Mononuclear cell (primary cell): ENCODE measurements around the gene RYK. TPM values are rescaled to one million over a fixed set of nuclear protein-coding genes. Genes with fewer than 3 reads are reported as not detected.

ENCODE experiments used
- H3K27me3 ChIP-seq: 2 replicates; pipeline ENCODE4 v1.6.0; 2011; ENCODE audit warnings: low read length, control low read depth; ENCODE audit not compliant: insufficient read depth
- H3K4me1 ChIP-seq: 2 replicates; pipeline ENCODE4 v1.5.1; 2011; ENCODE audit warnings: mild to moderate bottlenecking, low read length, control low read depth; ENCODE audit not compliant: insufficient read depth
- H3K4me3 ChIP-seq: 2 replicates; pipeline ENCODE4 v1.5.1; 2011; ENCODE audit warnings: mild to moderate bottlenecking, low read length, moderate library complexity
- H3K9me3 ChIP-seq: 2 replicates; pipeline ENCODE4 v1.5.1; 2011; ENCODE audit warnings: low read depth, mild to moderate bottlenecking, control low read depth, low read length
- total RNA-seq: library from RNA; depleted of rRNA; stranded (reverse); fragments of >200 nt; gene quantifications from one replicate; pipeline ENCODE4 v1.2.3, GENCODE V29; 2012

Gene RYK
- total RNA-seq, 1 donor: 107 TPM

DNA sequence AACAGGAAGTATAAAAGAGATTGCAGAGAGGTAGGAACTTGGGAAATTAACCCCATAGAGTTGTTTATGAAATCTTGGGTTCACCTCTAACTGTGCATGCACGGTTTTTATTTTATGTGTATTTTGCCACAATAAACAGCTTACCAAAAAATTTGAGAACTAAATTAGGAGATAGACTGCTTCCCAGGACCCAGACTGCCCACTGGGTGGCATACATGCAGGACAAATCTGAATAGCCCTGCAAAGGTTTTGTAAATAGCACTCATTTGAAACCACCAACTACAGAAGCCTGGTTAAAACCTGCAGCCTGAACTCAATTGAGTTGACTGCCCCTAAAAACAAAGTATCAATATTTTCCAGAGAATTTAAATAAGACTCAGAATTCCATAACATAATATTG lies 124.5 kb downstream of the RYK start:
- H3K9me3 ChIP-seq: peaks cover 17% of the 10 kb centered on the region
- no peaks in the 10 kb centered on the region for H3K4me1 ChIP-seq
- H3K27me3 ChIP-seq: no peaks in the 10 kb centered on the region
- H3K4me3 ChIP-seq: no peak overlapping the region

- H3K4me3 ChIP-seq: no peak overlapping the region
- no peaks in the 10 kb centered on the region for H3K27me3 ChIP-seq
- peaks cover 22% of the 10 kb centered on the region for H3K9me3 ChIP-seq
Measured at GRCh38 chr3:134114726-134115125, 135.9 kb downstream of the RYK start.

GRCh38 chr3:134111616-134112015 lies 139.0 kb downstream of the RYK start:
- H3K4me3 ChIP-seq: no peak overlapping the region
- H3K27me3 ChIP-seq: no peaks in the 10 kb centered on the region
- H3K9me3 ChIP-seq: no peaks in the 10 kb centered on the region
- H3K4me1 ChIP-seq: no peaks in the 10 kb centered on the region

More at GRCh38 chr3:134114726-134115125, 135.9 kb downstream of the RYK start:
- no peaks in the 10 kb centered on the region for H3K4me1 ChIP-seq

DNA sequence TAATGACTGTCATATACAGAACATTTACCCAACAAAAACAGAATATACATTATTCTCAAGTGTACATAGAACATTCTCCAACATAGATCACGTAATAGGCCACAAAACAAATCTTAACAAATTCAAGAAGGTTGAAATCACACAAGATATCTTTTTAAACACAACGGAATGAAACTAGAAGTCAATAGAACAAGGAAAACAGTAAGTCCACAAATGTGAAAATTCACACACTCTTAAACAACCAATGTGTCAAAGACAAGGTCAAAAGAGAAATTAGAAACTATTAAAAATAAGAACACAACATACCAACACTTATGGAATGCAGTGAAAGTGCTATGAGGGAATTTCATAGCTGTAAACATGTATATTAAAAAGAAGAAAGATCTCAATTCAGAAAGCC lies 139.7 kb downstream of the RYK start:
- no peaks in the 10 kb centered on the region for H3K4me1 ChIP-seq
- no peak overlapping the region for H3K4me3 ChIP-seq
- H3K27me3 ChIP-seq: no peaks in the 10 kb centered on the region
- H3K9me3 ChIP-seq: no peaks in the 10 kb centered on the region

Other genes with a start within 250 kb of the RYK start
- not detected for gene SLCO2A1, start 220.9 kb downstream of the RYK start, total RNA-seq
- gene AMOTL2, start 123.6 kb upstream of the RYK start, total RNA-seq: 0.10 TPM
- gene ANAPC13, start 235.1 kb upstream of the RYK start, total RNA-seq: 29.6 TPM
- gene CEP63, start 235.2 kb upstream of the RYK start, total RNA-seq: 10.2 TPM